ENCODE data around the gene CNPPD1.

GRCh38 chr2:219204425-219205164 is 27.9 kb upstream of the CNPPD1 start:
- TF ChIP-seq CTCF (IDR thresholded peaks at IDR 0.05; ENCODE audit: control extremely low read depth in 1 of 3, insufficient read depth in 1 of 3, low read depth in 1 of 3, low read length in 3 of 3) (no peak), ZNF274 (IDR thresholded peaks at IDR 0.05; ENCODE audit: borderline replicate concordance, extremely low read depth, low read length) (no peak), RFX5 (IDR thresholded peaks at IDR 0.05; ENCODE audit: borderline replicate concordance, low read depth, low read length) (no peak), SP4 (IDR thresholded peaks at IDR 0.05; ENCODE audit: low read length) (no peak), ASH2L (IDR thresholded peaks at IDR 0.05; ENCODE audit: low read length) (no peak), SRF (IDR thresholded peaks at IDR 0.05; ENCODE audit: low read depth, low read length) (no peak), CREB1 (IDR thresholded peaks at IDR 0.05) (no peak), JUN (IDR thresholded peaks at IDR 0.05; ENCODE audit: low read depth, low read length) (no peak)
- TF ChIP-seq, protein P1, sequence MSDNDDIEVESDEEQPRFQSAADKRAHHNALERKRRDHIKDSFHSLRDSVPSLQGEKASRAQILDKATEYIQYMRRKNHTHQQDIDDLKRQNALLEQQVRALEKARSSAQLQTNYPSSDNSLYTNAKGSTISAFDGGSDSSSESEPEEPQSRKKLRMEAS (IDR thresholded peaks at IDR 0.05), result no peak

All from H1 (cell line).